Keratinocyte (primary cell): Measurements from ENCODE around the gene PRAMEF14. TPM values are rescaled to one million over a fixed set of nuclear protein-coding genes. Genes with fewer than 3 reads are reported as not detected.
A peak's percentile ranks its signal among the peaks of the same experiment; 100 is the strongest.
"Not testable (repeated sequence)": the region's sequence is repeated elsewhere in the genome, so short reads cannot be mapped to it uniquely, and the experiment has no call there.

Experiments
- DNase-seq: peaks from one replicate; pipeline ENCODE4 v3.0.0-alpha.2; 2011; ENCODE audit warnings: low read depth, missing footprints, low spot score
- FAIRE-seq: peaks from 2 replicates; lab custom pipeline; 2011; peaks lifted over from hg19 to GRCh38; lab: Jason Lieb, UNC
- H2AFZ ChIP-seq: 2 replicates; pipeline ENCODE4 v1.6.0; 2012; ENCODE audit warnings: low read length, control low read depth, inconsistent platforms; ENCODE audit not compliant: control insufficient read depth
- H3K27ac ChIP-seq: 2 replicates; pipeline ENCODE4 v1.5.1; 2011; ENCODE audit warnings: low read length; ENCODE audit not compliant: control insufficient read depth, insufficient read depth
- H3K27me3 ChIP-seq: 3 replicates; pipeline ENCODE4 v1.6.0; 2011; ENCODE audit warnings: low read length; ENCODE audit not compliant: control insufficient read depth, insufficient read depth; ENCODE audit errors: extremely low read depth
- H3K36me3 ChIP-seq, 2 experiments: 2 replicates in 1 of 2; 3 replicates in 1 of 2; pipeline ENCODE4 v1.5.1; 2011; ENCODE audit warnings: low read length in 2 of 2, mild to moderate bottlenecking in 1 of 2; ENCODE audit not compliant: control insufficient read depth in 2 of 2, insufficient read depth in 2 of 2; ENCODE audit errors: extremely low read depth in 1 of 2
- H3K4me1 ChIP-seq: 3 replicates; pipeline ENCODE4 v1.5.1; 2011; ENCODE audit warnings: low read length; ENCODE audit not compliant: control insufficient read depth, insufficient read depth; ENCODE audit errors: extremely low read depth
- H3K4me2 ChIP-seq: 3 replicates; pipeline ENCODE4 v1.6.0; 2011; ENCODE audit warnings: low read depth, low read length; ENCODE audit not compliant: control insufficient read depth, insufficient read depth; ENCODE audit errors: extremely low read depth
- H3K4me3 ChIP-seq, 3 experiments: fragments of 200-600 bp in 1 of 3; sonication (generic) in 1 of 3; 2 replicates in 2 of 3; 3 replicates in 1 of 3; pipeline ENCODE4 v1.5.1; 2011 to 2016; ENCODE audit warnings: low read length in 3 of 3, mild to moderate bottlenecking in 3 of 3, control low read depth in 2 of 3, inconsistent platforms in 1 of 3, low read depth in 1 of 3, mixed read lengths in 1 of 3, mixed run types in 1 of 3, moderate library complexity in 1 of 3; ENCODE audit not compliant: control insufficient read depth in 2 of 3, insufficient read depth in 2 of 3; ENCODE audit errors: extremely low read depth in 1 of 3
- H3K79me2 ChIP-seq: 2 replicates; pipeline ENCODE4 v1.6.0; 2012; ENCODE audit warnings: low read length; ENCODE audit not compliant: control insufficient read depth, insufficient read depth
- H3K9ac ChIP-seq: 3 replicates; pipeline ENCODE4 v1.6.0; 2011; ENCODE audit warnings: low read length; ENCODE audit not compliant: control insufficient read depth, insufficient read depth; ENCODE audit errors: extremely low read depth
- H3K9me1 ChIP-seq: 3 replicates; pipeline ENCODE4 v1.6.0; 2011; ENCODE audit warnings: low read length; ENCODE audit not compliant: control insufficient read depth, insufficient read depth; ENCODE audit errors: extremely low read depth
- H3K9me3 ChIP-seq: 2 replicates; pipeline ENCODE4 v1.5.1; 2012; ENCODE audit warnings: low read depth, low read length; ENCODE audit not compliant: control insufficient read depth
- H4K20me1 ChIP-seq: 3 replicates; pipeline ENCODE4 v1.6.0; 2011; ENCODE audit warnings: low read length; ENCODE audit not compliant: control insufficient read depth, insufficient read depth; ENCODE audit errors: extremely low read depth
- dilution Hi-C: fragments of 300-500 bp; cut with MboI; formaldehyde crosslinking; loops from one replicate; pipeline ENCODE4 v1.7.0; 2020; ENCODE audit warnings: low sequenced_read_pairs; ENCODE audit not compliant: extremely low pct_ligation_motif_present
- polyA plus RNA-seq, 5 experiments: library from polyadenylated mRNA; depleted of rRNA in 3 of 5; stranded (reverse) in 3 of 5; stranded (forward) in 1 of 5; unstranded in 1 of 5; fragments of >200 nt; gene quantifications; 1 replicate in 1 of 5; 2 replicates in 3 of 5; 3 replicates in 1 of 5; pipeline versions ENCODE4 v1.2.1 to v1.2.3, GENCODE V29; 2011 to 2012; ENCODE audit warnings: missing spikeins in 2 of 5, low read depth in 1 of 5, low replicate concordance in 1 of 5
- TF ChIP-seq, protein P1 (sequence below), 3 experiments: IDR thresholded peaks in 1 of 3; conservative IDR thresholded peaks in 1 of 3; optimal IDR thresholded peaks in 1 of 3; 2 replicates in 2 of 3; 3 replicates in 1 of 3; pipeline versions ENCODE3 to v1.5.1; 2011; ENCODE audit warnings: low read length in 3 of 3, mild to moderate bottlenecking in 3 of 3, moderate library complexity in 2 of 3, control low read depth in 1 of 3, inconsistent platforms in 1 of 3; ENCODE audit not compliant: insufficient read depth in 2 of 3; ENCODE audit errors: extremely low read depth in 1 of 3

PRAMEF14 gene
- polyA plus RNA-seq, 1 donor (not counting 4 experiments of a cell fraction or from before 2014, with no cell fraction given), result not detected

DNA sequence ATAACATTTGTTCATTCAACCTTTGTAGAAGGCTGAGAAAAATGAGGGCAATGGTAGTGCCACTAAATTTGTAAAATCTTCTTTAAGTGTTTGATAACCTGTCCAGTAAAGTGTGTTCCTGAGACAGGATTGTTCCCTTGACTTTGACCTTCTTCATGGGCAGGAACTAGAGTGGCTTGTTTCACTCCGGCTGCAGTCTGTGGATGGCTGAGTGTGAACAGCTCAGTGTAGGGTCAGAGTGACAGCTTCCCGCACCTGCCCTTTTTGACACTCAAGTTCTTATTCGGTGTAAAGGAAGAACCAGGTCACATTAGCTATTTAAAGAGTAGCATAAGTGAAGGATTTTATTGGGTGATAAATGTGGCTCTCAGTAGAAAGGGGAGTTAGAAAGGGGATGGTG is 33.4 kb upstream of the PRAMEF14 start:
- H3K9me1 ChIP-seq, H3K4me1 ChIP-seq, H3K79me2 ChIP-seq, H3K4me2 ChIP-seq, H3K36me3 ChIP-seq, H4K20me1 ChIP-seq, H3K9ac ChIP-seq, H3K27me3 ChIP-seq, H3K4me3 ChIP-seq, H2AFZ ChIP-seq, dilution Hi-C loops, FAIRE-seq, DNase-seq, H3K9me3 ChIP-seq, H3K27ac ChIP-seq: not testable (repeated sequence)

DNA sequence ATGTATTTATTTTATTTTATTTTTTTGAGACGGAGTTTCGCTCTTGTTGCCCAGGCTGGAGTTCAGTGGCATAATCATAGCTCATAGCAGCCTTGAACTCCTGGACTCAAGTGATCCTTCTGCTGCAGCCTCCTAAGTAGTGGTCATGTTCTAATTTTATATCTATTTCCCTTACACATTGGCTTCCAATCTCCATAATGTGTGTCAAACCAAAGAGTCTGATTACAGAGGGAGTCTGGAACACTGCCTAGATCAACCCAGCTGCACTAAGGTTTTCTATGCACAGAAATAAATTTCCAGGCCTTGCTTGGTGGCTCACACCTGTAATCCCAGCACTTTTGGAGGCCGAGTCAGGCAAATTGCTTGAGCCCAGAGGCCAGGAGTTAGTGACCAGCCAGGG is 32.0 kb upstream of the PRAMEF14 start:
- H3K4me3 ChIP-seq, H3K27ac ChIP-seq, H3K36me3 ChIP-seq, H3K9me3 ChIP-seq, DNase-seq, FAIRE-seq, H2AFZ ChIP-seq, H3K4me1 ChIP-seq, H3K9me1 ChIP-seq, dilution Hi-C loops, H3K27me3 ChIP-seq, H3K9ac ChIP-seq, H4K20me1 ChIP-seq, H3K79me2 ChIP-seq, H3K4me2 ChIP-seq: not testable (repeated sequence)

DNA sequence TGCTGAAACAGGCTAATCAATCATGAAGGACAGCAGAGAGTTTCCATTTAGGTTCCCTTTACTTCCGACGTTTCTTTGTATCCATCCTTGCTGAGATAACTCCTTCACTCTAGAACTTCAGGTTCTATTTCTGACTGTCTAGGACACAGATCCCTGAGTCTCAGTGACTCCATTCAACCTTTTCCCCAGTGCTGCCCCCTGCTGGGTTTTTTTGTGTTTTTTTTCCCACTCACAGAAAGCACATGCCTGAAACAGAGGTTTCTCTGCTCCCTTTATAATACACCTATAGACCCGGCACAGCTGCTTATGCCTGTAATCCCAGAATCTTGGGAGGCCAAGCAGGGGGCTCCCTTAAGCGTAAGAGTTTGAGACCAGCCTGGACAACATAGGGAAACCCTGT is 21.6 kb upstream of the PRAMEF14 start:
- FAIRE-seq, H4K20me1 ChIP-seq, H3K4me1 ChIP-seq, H3K4me3 ChIP-seq, H3K9ac ChIP-seq, H3K9me3 ChIP-seq, H2AFZ ChIP-seq, H3K27ac ChIP-seq, H3K27me3 ChIP-seq, H3K79me2 ChIP-seq, dilution Hi-C loops, DNase-seq, H3K4me2 ChIP-seq, H3K9me1 ChIP-seq, H3K36me3 ChIP-seq: not testable (repeated sequence)
- TF ChIP-seq, protein P1, sequence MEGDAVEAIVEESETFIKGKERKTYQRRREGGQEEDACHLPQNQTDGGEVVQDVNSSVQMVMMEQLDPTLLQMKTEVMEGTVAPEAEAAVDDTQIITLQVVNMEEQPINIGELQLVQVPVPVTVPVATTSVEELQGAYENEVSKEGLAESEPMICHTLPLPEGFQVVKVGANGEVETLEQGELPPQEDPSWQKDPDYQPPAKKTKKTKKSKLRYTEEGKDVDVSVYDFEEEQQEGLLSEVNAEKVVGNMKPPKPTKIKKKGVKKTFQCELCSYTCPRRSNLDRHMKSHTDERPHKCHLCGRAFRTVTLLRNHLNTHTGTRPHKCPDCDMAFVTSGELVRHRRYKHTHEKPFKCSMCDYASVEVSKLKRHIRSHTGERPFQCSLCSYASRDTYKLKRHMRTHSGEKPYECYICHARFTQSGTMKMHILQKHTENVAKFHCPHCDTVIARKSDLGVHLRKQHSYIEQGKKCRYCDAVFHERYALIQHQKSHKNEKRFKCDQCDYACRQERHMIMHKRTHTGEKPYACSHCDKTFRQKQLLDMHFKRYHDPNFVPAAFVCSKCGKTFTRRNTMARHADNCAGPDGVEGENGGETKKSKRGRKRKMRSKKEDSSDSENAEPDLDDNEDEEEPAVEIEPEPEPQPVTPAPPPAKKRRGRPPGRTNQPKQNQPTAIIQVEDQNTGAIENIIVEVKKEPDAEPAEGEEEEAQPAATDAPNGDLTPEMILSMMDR (optimal IDR thresholded peaks at IDR 0.05 in 1 of 3, IDR thresholded peaks at IDR 0.05 in 1 of 3, conservative IDR thresholded peaks at IDR 0.05 in 1 of 3; ENCODE audit: extremely low read depth in 1 of 3, insufficient read depth in 2 of 3, low read length in 3 of 3), result peak in 1 of 3 experiments; percentile 8

DNA sequence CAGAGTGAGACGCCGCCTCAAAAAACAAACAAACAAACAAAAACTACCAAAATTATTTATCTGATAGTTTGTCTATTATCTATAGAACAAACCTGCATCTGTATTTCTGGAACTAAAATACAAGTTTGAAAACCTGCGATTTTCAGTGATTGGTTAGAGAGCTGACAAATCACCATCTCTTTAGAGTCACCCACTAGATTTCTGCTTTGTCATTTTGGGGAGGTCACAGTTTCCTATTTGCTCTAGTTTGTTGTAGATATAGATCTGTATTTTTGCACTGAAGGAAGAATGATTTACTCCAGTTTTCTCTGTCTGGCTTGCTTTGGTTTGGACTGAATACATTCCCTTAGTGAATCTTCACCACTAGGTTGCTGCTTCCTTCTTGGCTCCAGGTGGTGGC is 19.6 kb upstream of the PRAMEF14 start:
- H2AFZ ChIP-seq, H3K27ac ChIP-seq, H3K27me3 ChIP-seq, H3K36me3 ChIP-seq, H3K4me3 ChIP-seq, H3K4me2 ChIP-seq, H3K9me1 ChIP-seq, H3K4me1 ChIP-seq, DNase-seq, H3K79me2 ChIP-seq, dilution Hi-C loops, H3K9me3 ChIP-seq, H3K9ac ChIP-seq, FAIRE-seq, H4K20me1 ChIP-seq: not testable (repeated sequence)
